Astrocyte (in vitro differentiated cells and primary cell): ENCODE measurements around the gene ZFYVE1.

Source experiments
- EZH2 ChIP-seq: IDR thresholded peaks from 2 replicates; pipeline ENCODE4 v1.6.1; 2012; ENCODE audit warnings: mild to moderate bottlenecking, low read length, inconsistent platforms; ENCODE audit not compliant: insufficient read depth
- TF ChIP-seq, protein P1 (sequence below): IDR thresholded peaks from 2 replicates; pipeline ENCODE4 v1.5.1; 2011; ENCODE audit warnings: low read depth, mild to moderate bottlenecking, inconsistent platforms, low read length, moderate library complexity; ENCODE audit not compliant: insufficient read depth

DNA sequence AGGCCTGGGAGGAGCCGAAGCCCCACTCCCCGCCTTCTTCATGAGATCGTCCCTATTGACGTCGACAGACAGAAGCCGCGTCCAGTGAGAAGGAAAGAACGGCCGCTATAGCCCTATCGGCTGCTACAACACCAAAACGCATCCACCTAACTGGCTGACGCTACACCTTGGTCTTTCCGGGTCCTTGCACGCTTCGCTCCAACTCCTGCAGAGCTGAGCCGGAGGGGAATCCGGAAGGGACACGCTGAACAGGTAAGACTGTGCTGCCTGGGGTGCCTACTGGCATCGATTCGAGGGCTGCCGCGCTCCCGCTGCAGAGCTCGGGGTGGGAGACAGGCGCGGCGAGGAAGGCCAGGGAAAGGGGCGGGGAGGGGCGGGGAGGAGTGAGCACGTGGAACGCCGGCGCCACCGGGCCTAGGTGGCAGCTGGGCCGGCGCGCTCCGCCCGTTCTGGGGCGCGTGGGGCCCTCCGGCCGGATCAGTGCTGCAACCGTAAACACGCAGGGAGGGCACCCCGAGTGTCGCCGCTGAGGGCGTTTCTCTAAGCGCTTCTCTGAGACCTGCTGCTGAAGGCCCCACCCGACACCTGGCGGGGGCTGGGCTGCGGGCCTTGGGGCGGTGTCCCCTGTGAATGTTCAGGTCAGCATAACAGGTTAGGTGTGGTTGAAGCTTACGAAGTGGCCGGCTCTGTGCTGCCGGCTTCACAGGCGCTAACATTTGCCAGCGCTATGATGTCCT lies 100.4 kb downstream of the ZFYVE1 start, which contains the start of gene DCAF4:
- TF ChIP-seq, protein P1, sequence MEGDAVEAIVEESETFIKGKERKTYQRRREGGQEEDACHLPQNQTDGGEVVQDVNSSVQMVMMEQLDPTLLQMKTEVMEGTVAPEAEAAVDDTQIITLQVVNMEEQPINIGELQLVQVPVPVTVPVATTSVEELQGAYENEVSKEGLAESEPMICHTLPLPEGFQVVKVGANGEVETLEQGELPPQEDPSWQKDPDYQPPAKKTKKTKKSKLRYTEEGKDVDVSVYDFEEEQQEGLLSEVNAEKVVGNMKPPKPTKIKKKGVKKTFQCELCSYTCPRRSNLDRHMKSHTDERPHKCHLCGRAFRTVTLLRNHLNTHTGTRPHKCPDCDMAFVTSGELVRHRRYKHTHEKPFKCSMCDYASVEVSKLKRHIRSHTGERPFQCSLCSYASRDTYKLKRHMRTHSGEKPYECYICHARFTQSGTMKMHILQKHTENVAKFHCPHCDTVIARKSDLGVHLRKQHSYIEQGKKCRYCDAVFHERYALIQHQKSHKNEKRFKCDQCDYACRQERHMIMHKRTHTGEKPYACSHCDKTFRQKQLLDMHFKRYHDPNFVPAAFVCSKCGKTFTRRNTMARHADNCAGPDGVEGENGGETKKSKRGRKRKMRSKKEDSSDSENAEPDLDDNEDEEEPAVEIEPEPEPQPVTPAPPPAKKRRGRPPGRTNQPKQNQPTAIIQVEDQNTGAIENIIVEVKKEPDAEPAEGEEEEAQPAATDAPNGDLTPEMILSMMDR: no peak
- TF ChIP-seq EZH2: no peak
